NCI-H82 treated with DMSO at 0.1 percent for 48 hours (cell line): ENCODE measurements around the gene VKORC1.
A peak's percentile ranks its signal among the peaks of the same experiment; 100 is the strongest.
"Not testable (repeated sequence)": the region's sequence is repeated elsewhere in the genome, so short reads cannot be mapped to it uniquely, and the experiment has no call there.

ENCODE experiments used
- DNase-seq: peaks from one replicate; lab custom pipeline; 2025; ENCODE audit not compliant: unreplicated experiment; lab: John Stamatoyannopoulos, UW

VKORC1 gene

DNA sequence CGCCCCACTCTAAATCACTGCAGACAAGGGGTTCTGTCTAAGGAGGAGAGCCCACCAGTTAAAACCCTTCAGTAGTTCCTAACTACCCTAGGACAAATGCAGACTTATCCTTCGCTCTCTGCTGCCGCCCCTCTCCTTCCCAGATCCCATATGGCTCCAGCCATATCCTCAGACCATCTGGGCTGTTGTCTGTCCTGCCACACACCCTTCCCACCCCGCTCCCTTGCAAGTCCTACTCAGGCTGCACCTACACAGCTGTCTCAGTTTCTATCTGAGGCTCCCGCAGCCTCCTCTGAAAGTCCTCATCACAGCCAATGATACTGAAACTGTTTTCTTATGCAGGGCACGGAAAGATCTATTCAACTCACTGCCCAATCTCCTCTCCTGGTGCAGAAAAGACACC lies 12.9 kb upstream of the VKORC1 start:
- peak; percentile 80 for DNase-seq

GRCh38 chr16:31106509-31107464 lies 12.2 kb upstream of the VKORC1 start:
- no peak for DNase-seq

DNA sequence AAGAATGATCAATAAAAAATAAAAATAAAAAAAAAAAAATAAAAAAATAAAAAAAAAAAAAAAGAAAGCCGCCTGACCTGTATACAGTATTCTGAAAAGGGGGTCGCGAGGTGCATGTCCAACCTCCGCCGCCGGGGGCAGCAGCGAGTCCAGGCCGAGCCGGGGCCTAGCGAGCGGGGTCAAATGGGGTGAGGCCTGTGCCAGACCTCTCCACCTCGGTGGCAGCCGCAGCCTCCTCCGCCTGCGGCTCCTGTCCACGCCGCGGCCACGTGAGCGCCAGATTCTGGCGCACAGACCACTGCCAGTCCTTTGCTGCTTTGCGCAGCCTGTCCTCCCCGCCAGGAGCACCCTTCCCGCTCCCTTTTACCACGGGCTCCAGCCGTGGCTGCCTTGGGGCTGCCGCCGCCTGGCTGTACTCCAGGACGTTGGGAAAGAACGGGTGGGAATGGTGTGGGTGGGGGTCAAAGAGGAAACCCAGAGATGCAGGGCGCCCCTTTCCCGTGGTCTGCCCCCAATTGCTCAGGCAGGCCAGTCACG lies 11.1 kb upstream of the VKORC1 start:
- DNase-seq = no peak

DNA sequence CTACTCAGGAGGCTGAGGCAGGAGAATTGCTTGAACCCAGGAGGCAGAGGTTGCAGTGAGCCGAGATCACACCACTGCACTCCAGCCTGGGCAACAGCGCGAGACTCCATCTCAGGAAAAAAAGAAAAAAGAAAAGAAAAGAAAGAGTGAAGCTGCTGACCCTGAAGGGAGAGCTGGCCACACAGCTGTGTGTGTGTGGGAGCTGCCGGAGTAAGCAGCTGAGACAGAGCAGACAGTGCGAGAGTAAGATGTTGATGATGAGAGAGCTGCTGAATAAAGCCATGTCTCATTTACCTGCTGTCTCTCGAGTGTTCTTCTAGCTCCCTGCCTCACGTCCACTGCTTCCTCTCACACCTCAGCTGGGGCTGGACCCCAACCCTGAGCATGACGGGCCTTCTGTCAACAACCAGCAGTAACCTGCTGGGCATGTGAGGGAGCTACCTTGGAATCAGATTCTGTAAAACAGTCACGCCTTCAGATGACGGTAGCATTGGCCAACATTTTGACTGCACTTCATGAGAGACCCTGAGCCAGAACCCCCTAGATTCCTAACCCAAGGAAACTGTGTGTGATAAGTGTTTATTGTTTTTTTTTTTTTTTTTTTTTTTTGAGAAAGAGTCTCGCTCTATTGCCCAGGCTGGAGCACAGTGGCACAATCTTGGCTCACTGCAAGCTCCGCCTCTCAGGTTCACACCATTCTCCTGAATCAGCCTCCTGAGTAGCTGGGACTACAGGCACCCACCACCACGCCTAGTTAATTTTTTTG lies 6.5 kb upstream of the VKORC1 start:
- not testable (repeated sequence) for DNase-seq

DNA sequence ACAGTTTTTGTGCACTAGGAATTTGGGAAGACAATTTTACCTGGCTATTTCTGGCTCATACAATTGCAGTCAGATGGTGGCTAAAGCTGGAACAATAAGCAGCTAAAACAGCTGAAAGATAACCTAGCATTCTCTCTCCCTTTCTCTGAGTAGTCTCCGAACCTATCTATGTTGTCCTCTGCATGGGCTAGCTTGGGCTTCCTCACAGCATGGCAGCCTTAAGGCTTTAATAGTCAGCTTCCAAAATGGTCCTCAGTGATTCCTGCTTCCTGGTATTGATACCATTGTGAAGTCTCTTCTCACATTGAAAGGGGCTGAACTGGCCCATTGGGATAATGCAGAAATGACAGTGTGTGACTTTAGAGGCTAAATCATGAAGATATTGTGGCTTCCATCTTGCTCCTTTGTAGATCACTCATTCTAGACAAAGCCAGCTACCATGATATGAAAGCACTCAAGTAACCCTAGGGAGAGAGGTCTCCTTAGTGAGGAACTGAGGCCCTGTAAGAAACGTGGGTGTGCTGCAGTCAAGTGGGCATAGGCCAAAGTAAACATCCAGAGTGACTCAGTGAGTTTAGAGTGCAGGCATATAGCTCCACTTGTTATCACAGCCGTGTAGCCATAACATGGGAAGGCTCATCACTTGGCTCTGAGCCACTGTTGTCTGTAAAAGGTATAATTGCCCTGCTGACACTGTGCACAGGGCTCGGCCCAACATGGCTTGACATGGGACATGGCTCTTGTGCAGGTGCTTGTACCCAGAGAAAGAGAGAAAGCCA lies 5.5 kb upstream of the VKORC1 start:
- DNase-seq = no peak

DNA sequence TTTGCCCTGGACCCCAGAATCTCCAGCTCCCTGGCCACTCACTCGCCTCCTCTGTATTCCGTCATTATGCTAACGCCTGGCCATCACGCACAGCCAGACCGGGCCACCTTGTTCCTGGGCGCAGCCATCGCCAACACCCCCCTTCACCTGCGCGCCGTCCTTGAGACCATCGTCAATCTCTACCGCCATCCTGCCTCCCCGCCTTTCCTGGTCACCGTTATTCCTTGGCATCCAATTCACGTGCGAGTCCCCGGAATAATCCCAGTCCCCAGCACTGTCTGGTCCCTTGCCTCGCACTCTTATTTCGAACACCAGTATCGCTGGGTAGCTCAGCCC lies 541 bp downstream of the VKORC1 start:
- DNase-seq = no peak

DNA sequence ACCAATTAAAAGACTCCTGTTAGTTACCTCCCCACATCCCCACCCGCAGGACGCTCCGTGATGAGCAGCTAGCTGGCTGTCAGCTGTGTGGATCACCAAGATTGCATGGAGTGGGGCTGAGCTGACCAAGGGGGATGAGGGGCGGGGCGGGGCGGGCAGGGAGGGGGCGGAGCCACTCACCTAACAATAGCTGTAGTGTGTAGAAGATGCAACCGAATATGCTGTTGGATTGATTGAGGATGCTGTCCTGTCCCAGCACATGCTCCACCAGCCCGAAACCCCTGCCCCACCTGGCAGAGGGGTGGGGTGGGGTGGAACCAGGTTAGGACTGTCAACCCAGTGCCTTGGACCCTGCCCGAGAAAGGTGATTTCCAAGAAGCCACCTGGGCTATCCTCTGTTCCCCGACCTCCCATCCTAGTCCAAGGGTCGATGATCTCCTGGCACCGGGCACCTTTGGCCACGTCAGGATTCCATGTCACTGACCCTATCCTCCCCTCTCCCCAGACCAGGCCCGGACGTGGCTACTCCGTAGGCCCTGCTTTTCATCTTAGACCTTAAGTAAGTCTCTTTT lies 1.4 kb downstream of the VKORC1 start:
- peak; percentile 56 for DNase-seq

- no peak for DNase-seq
Measured at GRCh38 chr16:31092330-31092729, 2.3 kb downstream of the VKORC1 start.

DNA sequence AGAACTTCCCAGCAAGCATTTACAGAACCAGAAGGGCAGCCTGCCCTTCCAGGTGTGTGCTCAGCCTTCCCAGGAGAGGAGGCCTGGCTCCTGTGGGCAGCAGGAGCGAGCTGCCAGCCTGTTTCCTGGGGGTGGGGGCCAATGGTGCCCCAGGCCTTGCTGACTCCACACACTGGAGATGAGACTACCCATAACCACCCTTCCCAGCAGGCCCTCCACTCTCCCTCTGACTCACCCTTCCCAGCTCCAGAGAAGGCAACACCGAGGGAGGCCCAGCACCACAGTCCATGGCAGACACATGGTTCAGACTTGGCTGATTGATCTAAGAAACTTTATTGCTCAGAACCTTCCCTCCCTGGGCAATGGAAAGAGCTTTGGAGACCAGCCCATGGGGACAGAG lies 4.1 kb downstream of the VKORC1 start:
- no peak for DNase-seq

- no peak for DNase-seq
Measured at GRCh38 chr16:31089199-31089598, 5.4 kb downstream of the VKORC1 start.

- no peak for DNase-seq
Measured at GRCh38 chr16:31088459-31089183, 6.0 kb downstream of the VKORC1 start, which contains the start of gene PRSS53. Gene PRSS53 (minus strand): TSS chr16:31088943. CDS start chr16:31088809, 134 bp downstream.

DNA sequence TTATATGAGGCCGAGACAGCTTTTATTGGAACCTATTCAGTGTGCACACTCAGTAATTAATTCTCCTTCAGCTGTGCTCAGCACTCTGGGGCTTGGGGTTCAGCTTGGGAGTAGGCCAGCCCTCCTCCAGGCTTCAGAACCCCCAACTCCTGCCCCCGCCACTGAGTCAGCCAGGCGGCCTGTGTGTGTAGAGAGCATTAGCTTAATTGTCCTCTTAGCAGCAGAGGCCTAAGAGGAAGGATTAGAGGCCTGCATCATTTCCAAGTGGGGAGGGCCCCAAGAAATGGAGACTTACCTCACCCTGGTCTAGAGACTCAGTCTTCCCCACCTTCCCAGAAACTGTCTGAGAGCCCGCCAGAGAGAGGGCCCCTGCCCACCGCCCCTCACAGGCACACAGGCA lies 6.6 kb downstream of the VKORC1 start:
- DNase-seq = peak; percentile 3

DNA sequence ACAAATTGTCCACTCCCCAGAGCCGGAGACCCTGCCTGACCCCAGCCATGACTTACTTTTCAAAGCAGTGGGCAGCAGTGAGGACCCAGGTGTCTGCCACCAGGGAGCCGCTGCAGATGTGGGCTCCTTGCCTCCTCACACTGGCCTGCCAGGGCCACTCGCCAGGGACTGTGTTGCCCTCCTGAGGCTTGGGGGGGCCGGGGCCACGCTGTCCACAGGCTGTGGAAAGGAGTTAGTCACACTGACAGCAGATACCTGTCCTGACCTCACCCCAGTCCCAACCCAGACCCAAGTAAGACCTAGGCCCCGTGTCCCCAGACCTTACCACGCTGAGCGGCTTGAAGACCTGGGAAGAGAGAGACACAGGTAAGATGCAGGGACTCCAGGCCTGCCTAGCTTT lies 7.1 kb downstream of the VKORC1 start:
- DNase-seq = no peak

DNA sequence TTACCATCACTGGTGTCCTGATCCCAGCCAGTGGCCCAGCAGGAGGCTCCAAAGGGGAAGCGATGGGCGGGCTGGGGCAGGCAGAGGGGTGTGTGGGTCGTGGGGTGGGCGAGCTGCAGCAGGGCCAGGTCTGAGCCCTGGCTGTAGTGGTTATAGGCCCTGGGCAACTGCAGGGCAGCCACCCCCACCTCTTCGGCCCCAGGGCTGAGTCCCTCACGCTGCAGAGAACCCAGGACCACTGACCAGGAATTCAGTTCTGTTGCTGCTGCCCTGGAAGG lies 8.0 kb downstream of the VKORC1 start:
- DNase-seq = no peak

DNA sequence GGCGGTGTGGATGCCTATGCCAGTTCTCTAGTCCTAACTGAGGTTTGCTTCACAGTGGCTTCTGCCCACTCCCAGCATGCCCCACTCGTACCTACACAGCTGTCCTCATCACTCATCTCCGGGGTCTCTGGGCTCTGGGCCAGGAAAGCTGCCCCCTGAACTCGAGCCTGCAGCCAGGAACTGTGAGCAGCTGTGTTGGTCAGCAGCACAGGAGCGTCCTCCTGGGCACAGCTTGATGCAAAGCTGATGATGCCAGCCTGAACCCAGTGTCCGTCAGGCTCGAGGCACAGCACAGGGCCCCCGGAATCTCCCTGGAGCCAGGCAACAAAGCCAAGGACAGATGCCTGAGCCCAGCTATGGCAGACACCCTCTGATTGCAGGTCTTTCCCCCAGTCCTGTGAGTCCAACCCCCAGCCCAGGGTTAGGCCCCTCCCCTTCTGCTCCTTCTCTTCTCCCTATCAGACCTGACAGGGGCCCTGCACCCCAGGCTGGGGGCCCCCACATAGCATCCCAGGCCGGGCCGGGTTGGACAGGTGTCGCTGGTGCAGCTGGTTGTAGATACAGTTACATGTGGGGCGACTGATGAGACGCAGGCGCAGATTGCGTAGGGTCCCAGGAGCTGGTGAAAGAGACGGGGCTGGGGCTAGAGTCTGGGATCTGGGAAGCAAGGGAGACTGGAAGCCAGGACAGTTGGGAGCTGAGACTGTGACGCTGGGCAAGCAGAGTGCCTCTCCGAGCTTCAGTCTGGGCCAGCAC lies 8.5 kb downstream of the VKORC1 start:
- no peak for DNase-seq

GRCh38 chr16:31085411-31085810 lies 9.2 kb downstream of the VKORC1 start:
- DNase-seq = no peak

- no peak for DNase-seq
Measured at GRCh38 chr16:31084584-31085302, 9.9 kb downstream of the VKORC1 start.

DNA sequence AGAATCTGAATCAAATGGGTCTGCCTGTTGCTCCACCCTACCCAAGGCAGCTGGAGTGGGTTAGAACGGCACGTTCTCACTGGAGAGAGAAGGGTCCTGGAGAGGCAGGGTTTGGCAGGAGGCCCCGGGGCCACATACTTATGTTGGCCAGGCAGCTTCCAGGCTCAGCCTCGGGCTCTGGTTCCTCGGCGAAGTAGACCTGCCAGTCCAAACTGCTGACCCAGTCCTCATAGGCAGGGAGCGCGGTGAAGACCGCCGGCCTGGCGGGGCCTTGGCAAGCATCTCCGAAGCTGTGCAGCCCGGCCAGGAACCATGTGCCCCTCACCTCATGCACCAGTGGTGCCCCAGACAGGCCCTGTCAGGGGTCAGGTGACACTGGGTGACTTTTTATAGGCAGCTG lies 10.6 kb downstream of the VKORC1 start:
- no peak for DNase-seq

DNA sequence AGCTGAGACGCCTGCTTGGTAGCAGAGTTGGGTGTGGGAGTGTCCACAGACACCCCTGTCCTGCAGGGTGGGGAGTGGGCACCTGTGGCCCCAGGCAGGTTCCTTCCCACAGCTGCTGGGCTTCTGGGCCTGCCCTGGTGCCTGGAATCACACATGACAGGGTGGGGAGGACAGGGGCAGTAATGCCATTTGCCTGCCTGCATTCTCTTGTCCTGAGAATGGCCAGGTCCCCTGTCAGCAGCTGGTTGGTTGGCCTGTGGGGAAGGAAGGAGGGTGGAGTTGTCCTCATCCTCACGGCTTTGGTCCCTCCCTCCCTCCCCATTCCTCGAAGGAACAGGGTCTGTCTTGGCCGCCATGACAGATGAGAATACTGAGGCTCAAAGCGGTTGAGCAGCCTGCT lies 11.0 kb downstream of the VKORC1 start:
- no peak for DNase-seq
